Thymus (tissue), 11 donors: ENCODE data around the gene KMT5B. TPM values are rescaled to one million over a fixed set of nuclear protein-coding genes. Genes with fewer than 3 reads are reported as not detected.

ENCODE experiments used
- DNase-seq, 9 donors: peaks; one replicate each; pipeline ENCODE4 v3.0.0-alpha.2; 2013; ENCODE audit warnings: low spot score in 9 of 9, low read depth in 6 of 9, missing footprints in 1 of 9
- H3K27ac ChIP-seq, 2 donors: one replicate each; pipeline ENCODE4 v1.5.1; 2013; ENCODE audit warnings: control low read depth in 1 of 2, low read depth in 1 of 2, low read length in 1 of 2, mild to moderate bottlenecking in 1 of 2, moderate library complexity in 1 of 2
- H3K27me3 ChIP-seq, 2 donors: one replicate each; pipeline ENCODE4 v1.5.1; 2013; ENCODE audit warnings: low read length in 1 of 2; ENCODE audit not compliant: control insufficient read depth in 2 of 2, insufficient read depth in 1 of 2
- H3K36me3 ChIP-seq, 2 donors: one replicate each; pipeline ENCODE4 v1.5.1; 2013; ENCODE audit warnings: low read length in 1 of 2, mild to moderate bottlenecking in 1 of 2, moderate library complexity in 1 of 2; ENCODE audit not compliant: control insufficient read depth in 2 of 2, insufficient read depth in 2 of 2
- H3K4me1 ChIP-seq, 2 donors: one replicate each; pipeline ENCODE4 v1.5.1; 2013; ENCODE audit warnings: low read length in 2 of 2; ENCODE audit not compliant: control insufficient read depth in 2 of 2, insufficient read depth in 2 of 2
- H3K4me3 ChIP-seq, 2 donors: one replicate each; pipeline ENCODE4 v1.5.1; 2013; ENCODE audit warnings: low read length in 2 of 2, control low read depth in 1 of 2, mild to moderate bottlenecking in 1 of 2
- H3K9me3 ChIP-seq, 2 donors: one replicate each; pipeline ENCODE4 v1.5.1; 2013; ENCODE audit warnings: low read length in 1 of 2, mild to moderate bottlenecking in 1 of 2; ENCODE audit not compliant: control insufficient read depth in 2 of 2, insufficient read depth in 1 of 2
- WGBS: extraction: QIAGEN DNeasy Blood & Tissue Kit; methylation state at CpG from one replicate; pipeline ENCODE4 v1.1.7; 2013; 5-methylcytosine and 5-hydroxymethylcytosine counted together
- polyA plus RNA-seq: library from polyadenylated mRNA; stranded (reverse); fragments of 200-250 nt; gene quantifications from one replicate; pipeline ENCODE4 v1.2.3, GENCODE V29; 2013
- total RNA-seq: library from RNA; stranded (reverse); fragments of 120-200 nt; gene quantifications from one replicate; pipeline ENCODE4 v1.2.4, GENCODE V29; 2013
- donor health status: healthy.

Gene KMT5B
- total and polyA plus RNA-seq, 2 donors = 32.7 to 33.1 TPM

DNA sequence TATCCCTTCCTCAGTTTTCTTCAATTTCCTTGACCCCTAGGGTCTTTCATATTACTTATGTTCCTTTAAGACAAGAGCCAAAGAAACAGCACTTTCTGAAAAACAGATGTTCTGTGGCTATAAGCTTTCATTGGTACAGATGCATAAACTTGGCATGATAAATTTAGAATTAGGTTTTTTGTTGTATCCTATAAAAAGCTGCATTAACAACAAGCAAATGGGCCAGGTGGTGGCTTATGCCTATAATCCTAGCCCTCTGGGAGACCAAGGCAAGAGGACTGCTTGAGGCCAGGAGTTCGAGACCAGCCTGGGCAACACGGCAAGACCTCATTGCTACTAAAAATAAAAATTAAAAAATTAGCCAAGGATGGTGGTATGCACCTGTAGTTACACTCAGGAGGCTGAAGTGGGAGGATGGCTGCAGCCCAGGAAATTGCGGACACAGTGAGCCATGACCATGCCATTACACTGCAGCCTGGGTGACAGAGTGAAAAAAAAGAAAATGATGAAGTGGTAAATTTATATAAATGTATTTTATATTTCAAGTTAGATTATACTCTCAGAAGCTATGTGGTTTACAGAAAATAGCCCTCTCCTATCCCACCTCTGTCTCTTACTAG, 18.3 kb downstream of the KMT5B start:
- Histone ChIP-seq H3K4me1 (no peaks in the 10 kb centered on the region), H3K27ac (no peak overlapping the region), H3K4me3 (no peak overlapping the region), H3K27me3 (no peaks in the 10 kb centered on the region), H3K36me3 (no peaks in the 10 kb centered on the region), H3K9me3 (no peaks in the 10 kb centered on the region)
- 98% methylated on average over 3 of the region's 3 CpGs for WGBS
- DNase-seq = no peak

DNA sequence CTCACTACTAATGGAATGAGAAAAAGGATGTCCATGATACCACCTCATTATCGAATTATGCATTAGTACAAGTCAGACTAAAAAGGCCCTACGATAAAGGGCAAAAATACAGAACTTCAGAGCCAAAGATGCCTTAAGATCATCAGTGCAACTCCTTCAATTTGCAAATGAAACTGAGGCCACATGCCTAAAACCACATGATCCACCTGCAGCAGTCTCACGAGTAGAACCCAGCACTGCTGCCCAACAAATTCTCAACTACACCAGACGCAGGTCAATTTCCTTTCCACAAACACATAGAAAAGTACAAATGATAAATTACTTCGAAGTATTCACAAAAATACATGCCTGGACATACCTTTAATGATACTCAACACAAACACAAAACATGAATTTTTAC, 20.1 kb downstream of the KMT5B start:
- Histone ChIP-seq H3K4me3 (no peak overlapping the region), H3K36me3 (peaks cover 0 to 7% of the 10 kb centered on the region in 2 donors), H3K9me3 (no peaks in the 10 kb centered on the region), H3K27ac (no peak overlapping the region), H3K4me1 (no peaks in the 10 kb centered on the region), H3K27me3 (no peaks in the 10 kb centered on the region)
- DNase-seq = no peak
- WGBS = 72% methylated on average over 5 of the region's 5 CpGs

DNA sequence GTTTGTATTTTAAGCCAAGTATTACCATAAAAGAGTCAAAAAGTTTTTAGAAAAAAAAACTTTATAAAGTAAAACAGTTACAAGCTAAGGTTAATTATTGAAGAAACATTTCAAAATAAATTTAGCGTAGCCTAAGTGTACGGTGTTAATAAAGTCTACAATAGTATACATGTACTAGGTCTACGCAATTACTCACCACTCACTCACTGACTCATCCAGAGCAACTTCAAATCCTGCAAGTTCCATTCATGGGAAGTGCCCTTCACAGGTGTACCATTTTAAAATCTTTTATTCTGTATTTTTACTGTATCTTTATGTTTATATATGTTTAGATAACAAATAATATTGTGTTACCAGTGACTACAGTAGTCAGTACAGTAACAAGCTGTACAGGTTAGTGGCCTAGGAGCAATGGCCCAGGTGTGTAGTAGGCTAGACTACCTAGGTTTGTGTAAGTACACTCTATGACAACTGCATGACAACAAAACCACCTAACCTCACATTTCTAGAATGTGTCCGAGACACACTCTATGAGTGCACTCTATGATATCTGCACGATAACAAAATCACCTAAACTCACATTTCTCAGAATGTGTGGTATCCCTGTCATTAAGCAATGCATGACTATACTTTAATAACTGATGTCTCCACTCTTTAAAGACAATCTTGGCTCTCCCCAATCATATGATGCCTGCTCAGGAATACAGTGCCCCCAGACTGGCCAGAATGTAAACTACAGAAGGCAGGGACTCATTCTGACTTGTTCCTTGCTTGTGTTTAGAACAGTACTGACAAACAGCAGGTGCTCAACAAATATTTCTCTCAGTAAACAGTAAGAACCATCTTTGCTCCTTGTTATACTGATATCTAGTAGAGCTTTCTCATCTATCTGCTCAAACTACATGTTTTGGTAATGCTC, 21.2 kb downstream of the KMT5B start:
- peaks cover 0 to 16% of the 10 kb centered on the region in 2 donors for H3K36me3 ChIP-seq
- WGBS = 98% methylated on average over 5 of the region's 5 CpGs
- H3K9me3 ChIP-seq = no peaks in the 10 kb centered on the region
- no peak for DNase-seq
- no peak overlapping the region for H3K27ac ChIP-seq
- H3K27me3 ChIP-seq = no peaks in the 10 kb centered on the region
- no peak overlapping the region for H3K4me3 ChIP-seq
- no peaks in the 10 kb centered on the region for H3K4me1 ChIP-seq

DNA sequence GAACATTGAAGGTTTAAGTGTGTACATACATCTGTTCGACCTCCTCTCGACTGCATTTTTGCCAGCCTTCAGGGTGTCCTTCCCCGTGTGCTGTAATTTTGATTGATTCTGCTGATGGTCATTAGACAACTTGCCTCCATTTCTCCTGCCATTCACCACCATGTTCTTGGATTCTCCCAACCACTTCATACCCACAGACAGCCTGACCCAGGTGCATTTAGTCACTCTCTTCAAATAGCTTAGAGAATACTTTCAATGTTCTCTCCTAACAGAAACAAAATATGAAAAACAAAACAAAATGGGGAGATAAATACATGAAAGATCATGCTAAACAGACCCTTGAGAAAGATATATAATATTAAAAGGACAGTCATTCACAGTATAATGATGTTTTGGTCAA, 23.2 kb downstream of the KMT5B start:
- Histone ChIP-seq H3K4me3 (no peak overlapping the region), H3K36me3 (peaks cover 0 to 32% of the 10 kb centered on the region in 2 donors), H3K4me1 (no peaks in the 10 kb centered on the region), H3K27me3 (no peaks in the 10 kb centered on the region), H3K9me3 (no peaks in the 10 kb centered on the region), H3K27ac (no peak overlapping the region)
- DNase-seq = no peak
- 99% methylated on average over 3 of the region's 3 CpGs for WGBS

DNA sequence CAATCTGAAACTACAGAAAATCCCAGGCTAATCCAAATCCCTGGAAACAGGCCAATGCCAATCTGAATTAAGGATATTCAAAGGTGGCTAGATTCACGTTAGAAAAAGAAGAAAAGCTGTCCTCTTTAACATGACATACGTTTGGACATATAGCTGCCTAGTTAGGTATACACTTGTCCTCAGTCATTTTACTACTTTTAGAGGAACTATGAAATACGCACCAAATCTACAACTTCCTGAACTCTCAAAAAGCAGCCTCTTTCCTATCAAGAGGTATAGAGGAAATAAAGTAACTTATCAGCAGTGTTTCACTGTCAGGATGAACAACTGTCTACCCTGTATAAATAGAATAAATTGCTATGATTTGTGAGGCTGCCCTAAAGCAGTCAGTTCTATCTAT, 24.0 kb downstream of the KMT5B start:
- 83% methylated on average over 3 of the region's 3 CpGs for WGBS
- H3K27ac ChIP-seq = no peak overlapping the region
- no peak overlapping the region for H3K4me3 ChIP-seq
- no peaks in the 10 kb centered on the region for H3K4me1 ChIP-seq
- no peaks in the 10 kb centered on the region for H3K9me3 ChIP-seq
- no peaks in the 10 kb centered on the region for H3K27me3 ChIP-seq
- no peak for DNase-seq
- peaks cover 2 to 38% of the 10 kb centered on the region in 2 donors for H3K36me3 ChIP-seq

DNA sequence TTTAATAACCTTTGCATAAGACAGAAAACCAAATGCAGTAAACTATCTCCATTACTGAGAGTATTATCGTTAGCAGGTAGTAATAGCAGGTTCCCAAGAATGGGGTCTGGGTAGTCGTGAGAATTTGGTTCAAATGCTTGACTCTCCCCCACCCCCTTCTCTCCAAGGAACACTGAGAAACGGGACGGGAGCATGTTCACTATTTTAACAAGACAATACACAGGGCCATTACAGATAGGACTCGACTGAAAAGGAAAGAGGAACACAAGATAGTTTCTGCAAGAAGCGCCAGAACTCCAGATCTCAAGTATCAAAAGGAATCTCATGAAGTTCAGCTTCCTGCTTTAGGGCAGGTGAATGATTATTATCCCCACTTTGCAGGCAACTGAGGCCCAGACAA, 27.0 kb downstream of the KMT5B start:
- DNase-seq = no peak
- H3K4me3 ChIP-seq = no peak overlapping the region
- H3K9me3 ChIP-seq = no peaks in the 10 kb centered on the region
- peaks cover 16 to 63% of the 10 kb centered on the region in 2 donors for H3K36me3 ChIP-seq
- no peaks in the 10 kb centered on the region for H3K27me3 ChIP-seq
- no peak overlapping the region for H3K27ac ChIP-seq
- H3K4me1 ChIP-seq = no peaks in the 10 kb centered on the region
- WGBS = 96% methylated on average over 6 of the region's 6 CpGs

DNA sequence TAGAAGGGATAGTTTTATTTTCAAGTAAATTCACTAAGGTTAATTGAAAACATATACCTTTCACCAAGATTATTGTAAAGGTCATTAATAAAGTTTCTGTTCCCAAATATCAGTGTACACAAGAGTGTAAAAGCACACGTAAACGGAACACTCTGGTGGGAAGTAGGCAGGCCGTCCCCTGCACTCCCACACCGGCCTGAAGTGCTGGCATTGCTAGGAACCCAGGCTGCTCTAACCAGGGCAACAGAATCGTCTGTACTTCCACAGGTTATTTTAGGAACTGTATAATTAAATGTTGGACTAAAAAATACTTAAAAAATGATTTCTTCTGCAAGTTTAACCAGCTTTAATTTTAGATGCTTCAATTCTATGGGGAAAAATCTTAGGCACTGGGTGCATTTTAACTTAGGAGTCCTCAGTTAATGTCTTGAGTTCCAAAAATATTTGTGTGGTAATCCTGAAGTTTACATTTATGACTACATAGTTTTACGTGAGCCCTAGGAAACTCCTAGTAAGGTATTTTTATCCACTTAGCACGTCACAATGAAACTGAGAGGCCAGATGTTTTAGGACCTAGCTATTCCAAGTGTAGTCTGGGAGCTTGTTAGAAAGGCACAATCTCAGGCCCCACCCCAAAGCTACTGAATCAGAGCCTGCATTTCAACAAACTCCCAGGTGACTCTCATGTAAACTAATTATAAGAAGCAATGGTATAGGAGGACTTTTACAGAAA, 31.2 kb downstream of the KMT5B start:
- Histone ChIP-seq H3K4me3 (no peak overlapping the region), H3K27ac (no peak overlapping the region), H3K36me3 (peaks cover 25 to 69% of the 10 kb centered on the region in 2 donors), H3K4me1 (no peaks in the 10 kb centered on the region), H3K9me3 (no peaks in the 10 kb centered on the region), H3K27me3 (no peaks in the 10 kb centered on the region)
- 97% methylated on average over 7 of the region's 7 CpGs for WGBS
- DNase-seq = no peak

DNA sequence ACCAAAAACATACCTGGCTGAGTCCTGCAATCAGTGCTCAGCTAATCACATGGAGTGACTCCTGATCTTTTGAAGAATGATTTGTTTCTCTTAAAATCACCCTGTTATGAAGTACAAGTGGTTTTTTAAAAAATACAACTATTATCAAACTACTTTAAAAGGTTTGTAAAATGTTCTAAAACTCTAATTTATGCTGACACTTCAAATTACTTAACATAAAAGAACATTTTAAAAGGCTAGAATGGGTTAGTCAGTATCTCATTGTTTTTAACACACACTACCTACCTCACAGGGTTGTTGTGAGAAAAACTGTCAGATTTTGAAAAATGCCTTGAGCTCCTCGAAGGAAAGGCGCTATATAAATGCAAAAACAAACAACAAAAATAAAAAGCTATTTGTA, 33.2 kb downstream of the KMT5B start:
- Histone ChIP-seq H3K36me3 (peaks cover 32 to 67% of the 10 kb centered on the region in 2 donors), H3K4me3 (no peak overlapping the region), H3K4me1 (no peaks in the 10 kb centered on the region), H3K9me3 (no peaks in the 10 kb centered on the region), H3K27me3 (no peaks in the 10 kb centered on the region), H3K27ac (no peak overlapping the region)
- over 99% methylated on average over 2 of the region's 2 CpGs for WGBS
- DNase-seq = no peak

DNA sequence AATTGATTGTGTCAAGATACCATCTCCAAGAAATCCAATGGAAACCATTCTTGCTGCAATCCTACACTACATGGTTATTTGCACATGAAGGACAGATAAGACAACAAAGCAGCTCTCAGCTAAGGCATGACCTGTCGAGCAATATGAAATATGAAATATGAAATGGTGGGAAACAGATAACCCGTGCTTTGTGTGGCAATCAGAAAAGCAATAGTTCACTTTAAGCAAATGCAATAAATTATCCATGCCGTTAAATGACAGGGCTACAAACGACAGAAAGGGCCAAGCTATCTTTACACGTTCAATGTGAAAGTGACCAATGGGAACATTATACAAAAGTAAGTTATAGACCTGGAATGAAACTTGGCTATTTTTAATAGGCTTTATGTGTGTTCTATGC, 35.2 kb downstream of the KMT5B start:
- Histone ChIP-seq H3K27ac (no peak overlapping the region), H3K27me3 (no peaks in the 10 kb centered on the region), H3K36me3 (peaks cover 35 to 72% of the 10 kb centered on the region in 2 donors), H3K4me3 (no peak overlapping the region), H3K9me3 (no peaks in the 10 kb centered on the region), H3K4me1 (no peaks in the 10 kb centered on the region)
- no peak for DNase-seq
- WGBS = 96% methylated on average over 5 of the region's 5 CpGs
